ENCODE data around the gene PNPLA8. TPM values are rescaled to one million over a fixed set of nuclear protein-coding genes. Genes with fewer than 3 reads are reported as not detected.
"Not testable (repeated sequence)": the region's sequence is repeated elsewhere in the genome, so short reads cannot be mapped to it uniquely, and the experiment has no call there.

The PNPLA8 gene
- total RNA-seq, 4 donors from 2014 or later: 28.0 to 49.2 (median 37.8) TPM

GRCh38 chr7:108559253-108559652 lies 33.3 kb upstream of the PNPLA8 start:
- Histone ChIP-seq H3K4me1 (no peaks in the 10 kb centered on the region), H3K4me3 (no peak overlapping the region), H3K36me3 (peaks cover 0 to 48% (median 0%) of the 10 kb centered on the region in 3 donors), H3K27ac (no peak overlapping the region), H3K27me3 (no peaks in the 10 kb centered on the region), H3K9me3 (peaks cover 0 to 39% (median 7%) of the 10 kb centered on the region in 4 donors)
- WGBS, 2 donors: 80 to 89% methylated on average over 4 of the region's 4 CpGs
- DNase-seq (ENCODE audit: low spot score in 2 of 2): no peak
- TF ChIP-seq EP300 (IDR thresholded peaks at IDR 0.05): no peak
- TF ChIP-seq POLR2A (IDR thresholded peaks at IDR 0.05): no peak
- TF ChIP-seq CTCF (IDR thresholded peaks at IDR 0.05): no peak

- Histone ChIP-seq H3K27ac (no peak overlapping the region), H3K27me3 (no peaks in the 10 kb centered on the region), H3K9me3 (peaks cover 0 to 39% (median 7%) of the 10 kb centered on the region in 4 donors), H3K36me3 (peaks cover 0 to 51% (median 0%) of the 10 kb centered on the region in 3 donors), H3K4me1 (no peaks in the 10 kb centered on the region), H3K4me3 (no peak overlapping the region)
- 96 to 97% methylated on average over 1 of the region's 1 CpG for WGBS, 2 donors
- no peak for DNase-seq (ENCODE audit: low spot score in 2 of 2)
- no peak for TF ChIP-seq EP300 (IDR thresholded peaks at IDR 0.05)
- no peak for TF ChIP-seq CTCF (IDR thresholded peaks at IDR 0.05)
- TF ChIP-seq POLR2A (IDR thresholded peaks at IDR 0.05): no peak
Observed at GRCh38 chr7:108557617-108558016, 31.7 kb upstream of the PNPLA8 start.

DNA sequence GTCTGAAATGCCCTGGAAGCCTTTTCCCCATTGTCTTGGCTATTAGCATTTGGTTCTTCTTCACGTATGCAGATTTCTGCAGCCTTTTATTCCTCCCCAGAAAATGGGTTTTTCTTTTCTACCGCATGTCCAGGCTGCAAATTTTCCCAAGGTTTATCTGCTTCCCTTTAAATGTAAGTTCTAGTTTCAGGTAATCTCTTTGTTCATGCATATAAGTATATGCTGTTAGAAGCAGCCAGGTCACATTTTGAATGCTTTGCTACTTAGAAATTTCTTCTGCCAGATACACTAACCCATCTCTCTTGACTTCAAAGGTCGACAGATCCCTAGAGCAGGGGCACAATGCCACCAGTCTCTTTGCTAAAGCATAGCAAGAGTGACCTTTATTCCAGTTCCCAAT lies 31.3 kb upstream of the PNPLA8 start:
- Histone ChIP-seq H3K4me1 (no peaks in the 10 kb centered on the region), H3K27me3 (no peaks in the 10 kb centered on the region), H3K9me3 (peaks cover 0 to 39% (median 7%) of the 10 kb centered on the region in 4 donors), H3K27ac (no peak overlapping the region), H3K36me3 (peaks cover 0 to 51% (median 0%) of the 10 kb centered on the region in 3 donors), H3K4me3 (no peak overlapping the region)
- 93 to 100% methylated on average over 3 of the region's 3 CpGs for WGBS, 2 donors
- no peak for DNase-seq (ENCODE audit: low spot score in 2 of 2)
- TF ChIP-seq EP300 (IDR thresholded peaks at IDR 0.05) (no peak), CTCF (IDR thresholded peaks at IDR 0.05) (no peak), POLR2A (IDR thresholded peaks at IDR 0.05) (no peak)

DNA sequence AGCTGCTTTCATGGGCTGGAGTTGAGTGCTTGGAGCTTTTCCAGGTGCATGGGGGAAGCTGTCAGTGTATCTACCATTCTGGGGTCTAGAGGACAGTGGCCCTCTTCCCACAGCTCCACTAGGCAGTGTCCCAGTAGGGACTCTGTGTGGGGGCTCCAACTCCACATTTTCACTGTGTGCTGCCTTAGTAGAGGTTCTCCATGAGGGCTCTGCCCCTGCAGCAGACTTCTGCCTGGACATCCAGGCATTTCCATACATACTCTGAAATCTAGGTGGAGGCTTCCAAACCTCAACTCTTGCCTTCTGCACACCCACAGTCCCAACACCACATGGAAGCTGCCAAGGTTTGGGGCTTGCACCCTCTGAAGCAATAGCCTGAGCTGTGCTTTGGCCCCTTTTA lies 30.7 kb upstream of the PNPLA8 start:
- H3K36me3 ChIP-seq: peaks cover 0 to 49% (median 0%) of the 10 kb centered on the region in 3 donors
- not testable (repeated sequence) for DNase-seq (ENCODE audit: low spot score in 2 of 2); H3K27me3 ChIP-seq; H3K4me1 ChIP-seq; H3K4me3 ChIP-seq; H3K27ac ChIP-seq
- H3K9me3 ChIP-seq: peaks cover 0 to 39% (median 7%) of the 10 kb centered on the region in 4 donors

- not testable (repeated sequence) for DNase-seq (ENCODE audit: low spot score in 2 of 2); H3K4me1 ChIP-seq; H3K36me3 ChIP-seq; H3K9me3 ChIP-seq; H3K4me3 ChIP-seq; H3K27me3 ChIP-seq; H3K27ac ChIP-seq
- 88 to 93% methylated on average over 2 of the region's 2 CpGs for WGBS, 2 donors
Observed at GRCh38 chr7:108548141-108548896, 22.4 kb upstream of the PNPLA8 start.

- Histone ChIP-seq H3K4me1 (no peaks in the 10 kb centered on the region), H3K4me3 (no peak overlapping the region), H3K27me3 (no peaks in the 10 kb centered on the region), H3K27ac (no peak overlapping the region), H3K9me3 (no peaks in the 10 kb centered on the region), H3K36me3 (no peaks in the 10 kb centered on the region)
- WGBS, 2 donors: 54 to 66% methylated on average over 2 of the region's 2 CpGs
- TF ChIP-seq CTCF (IDR thresholded peaks at IDR 0.05): no peak
- no peak for TF ChIP-seq EP300 (IDR thresholded peaks at IDR 0.05)
- no peak for TF ChIP-seq POLR2A (IDR thresholded peaks at IDR 0.05)
- no peak for DNase-seq (ENCODE audit: low spot score in 2 of 2)
Observed at GRCh38 chr7:108541478-108541877, 15.5 kb upstream of the PNPLA8 start.

GRCh38 chr7:108538685-108539084 lies 12.8 kb upstream of the PNPLA8 start:
- H3K27me3 ChIP-seq; H3K36me3 ChIP-seq; H3K4me3 ChIP-seq; DNase-seq (ENCODE audit: low spot score in 2 of 2); H3K27ac ChIP-seq; H3K9me3 ChIP-seq; H3K4me1 ChIP-seq: not testable (repeated sequence)
- WGBS, 2 donors: 91 to 92% methylated on average over 4 of the region's 4 CpGs

DNA sequence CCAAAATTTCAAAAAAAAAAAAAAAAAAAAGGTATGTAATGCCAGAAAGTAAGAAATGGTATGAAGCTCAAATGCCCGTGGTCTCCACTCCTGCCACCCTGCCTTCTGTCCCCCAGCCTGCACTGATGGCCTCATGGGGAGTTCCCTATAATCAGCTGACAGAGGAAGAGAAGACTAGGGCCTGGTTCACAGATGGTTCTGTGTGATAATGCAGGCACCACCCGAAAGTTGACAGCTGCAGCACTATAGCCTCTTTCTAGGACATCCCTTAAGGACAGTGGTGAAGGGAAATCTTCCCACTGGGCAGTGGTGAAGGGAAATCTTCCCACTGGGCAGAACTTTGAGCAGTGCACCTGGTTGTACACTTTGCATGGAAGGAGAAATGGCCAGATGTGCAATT lies 12.3 kb upstream of the PNPLA8 start:
- H3K27ac ChIP-seq; DNase-seq (ENCODE audit: low spot score in 2 of 2); H3K36me3 ChIP-seq; H3K4me1 ChIP-seq; H3K9me3 ChIP-seq; H3K27me3 ChIP-seq; H3K4me3 ChIP-seq: not testable (repeated sequence)
- 74 to 75% methylated on average over 2 of the region's 2 CpGs for WGBS, 2 donors

Measured in tibial nerve (tissue), 4 donors.